ENCODE data around the gene PDE10A. TPM values are rescaled to one million over a fixed set of nuclear protein-coding genes. Genes with fewer than 3 reads are reported as not detected.

PDE10A gene
- total RNA-seq, 4 donors from 2014 or later = 0.59 to 3.1 (median 2.0) TPM

GRCh38 chr6:165656581-165657324, 6.3 kb downstream of the PDE10A start:
- no peaks in the 10 kb centered on the region for H3K36me3 ChIP-seq
- no peak overlapping the region for H3K4me3 ChIP-seq
- TF ChIP-seq EP300 (IDR thresholded peaks at IDR 0.05) (no peak), POLR2AphosphoS5 (IDR thresholded peaks at IDR 0.05) (no peak), POLR2A (IDR thresholded peaks at IDR 0.05) (no peak), CTCF (IDR thresholded peaks at IDR 0.05) (no peak)
- no peaks in the 10 kb centered on the region for H3K9me3 ChIP-seq
- WGBS = 88% methylated on average over 8 of the region's 8 CpGs
- H3K4me1 ChIP-seq = peaks cover 18% of the 10 kb centered on the region
- no peak overlapping the region for H3K27ac ChIP-seq
- no peak for DNase-seq (ENCODE audit: low spot score in 2 of 2)
- H3K27me3 ChIP-seq = peaks cover 44% of the 10 kb centered on the region

GRCh38 chr6:165655191-165655590, 7.8 kb downstream of the PDE10A start:
- H3K36me3 ChIP-seq = no peaks in the 10 kb centered on the region
- TF ChIP-seq POLR2A (IDR thresholded peaks at IDR 0.05) (no peak), EP300 (IDR thresholded peaks at IDR 0.05) (no peak), POLR2AphosphoS5 (IDR thresholded peaks at IDR 0.05) (no peak), CTCF (IDR thresholded peaks at IDR 0.05) (no peak)
- H3K4me3 ChIP-seq = no peak overlapping the region
- no peak for DNase-seq (ENCODE audit: low spot score in 2 of 2)
- peaks cover 2% of the 10 kb centered on the region for H3K4me1 ChIP-seq
- H3K9me3 ChIP-seq = no peaks in the 10 kb centered on the region
- WGBS = 92% methylated on average over 11 of the region's 11 CpGs
- no peak overlapping the region for H3K27ac ChIP-seq
- H3K27me3 ChIP-seq = peaks cover 28% of the 10 kb centered on the region

- TF ChIP-seq POLR2AphosphoS5 (IDR thresholded peaks at IDR 0.05) = no peak
- no peak for TF ChIP-seq EP300 (IDR thresholded peaks at IDR 0.05)
- no peak for TF ChIP-seq CTCF (IDR thresholded peaks at IDR 0.05)
- no peak for TF ChIP-seq POLR2A (IDR thresholded peaks at IDR 0.05)
- H3K9me3 ChIP-seq = no peaks in the 10 kb centered on the region
- H3K4me1 ChIP-seq = no peaks in the 10 kb centered on the region
- H3K4me3 ChIP-seq = no peak overlapping the region
- no peak for DNase-seq (ENCODE audit: low spot score in 2 of 2)
- H3K27me3 ChIP-seq = peaks cover 18% of the 10 kb centered on the region
- H3K27ac ChIP-seq = no peak overlapping the region
- WGBS = 90% methylated on average over 9 of the region's 9 CpGs
- H3K36me3 ChIP-seq = no peaks in the 10 kb centered on the region
These were observed 8.9 kb downstream of the PDE10A start for GRCh38 chr6:165654144-165654543.

GRCh38 chr6:165653607-165654006, 9.4 kb downstream of the PDE10A start:
- H3K9me3 ChIP-seq = no peaks in the 10 kb centered on the region
- no peaks in the 10 kb centered on the region for H3K4me1 ChIP-seq
- no peak overlapping the region for H3K27ac ChIP-seq
- WGBS = 89% methylated on average over 11 of the region's 11 CpGs
- TF ChIP-seq EP300 (IDR thresholded peaks at IDR 0.05) (no peak), CTCF (IDR thresholded peaks at IDR 0.05) (no peak), POLR2A (IDR thresholded peaks at IDR 0.05) (no peak), POLR2AphosphoS5 (IDR thresholded peaks at IDR 0.05) (no peak)
- H3K4me3 ChIP-seq = no peak overlapping the region
- H3K36me3 ChIP-seq = no peaks in the 10 kb centered on the region
- DNase-seq (ENCODE audit: low spot score in 2 of 2) = no peak
- H3K27me3 ChIP-seq = peaks cover 13% of the 10 kb centered on the region

- Histone ChIP-seq H3K4me1 (no peaks in the 10 kb centered on the region), H3K9me3 (no peaks in the 10 kb centered on the region), H3K27ac (no peak overlapping the region), H3K4me3 (no peak overlapping the region), H3K27me3 (peaks cover 9% of the 10 kb centered on the region), H3K36me3 (no peaks in the 10 kb centered on the region)
- no peak for DNase-seq (ENCODE audit: low spot score in 2 of 2)
- 72% methylated on average over 9 of the region's 9 CpGs for WGBS
- no peak for TF ChIP-seq EP300 (IDR thresholded peaks at IDR 0.05)
- no peak for TF ChIP-seq POLR2A (IDR thresholded peaks at IDR 0.05)
- TF ChIP-seq POLR2AphosphoS5 (IDR thresholded peaks at IDR 0.05) = no peak
- no peak for TF ChIP-seq CTCF (IDR thresholded peaks at IDR 0.05)
These were observed 9.8 kb downstream of the PDE10A start for GRCh38 chr6:165653196-165653595.

All from suprapubic skin (tissue), 4 donors.